Measurements from ENCODE around the gene PRDX4.

DNA sequence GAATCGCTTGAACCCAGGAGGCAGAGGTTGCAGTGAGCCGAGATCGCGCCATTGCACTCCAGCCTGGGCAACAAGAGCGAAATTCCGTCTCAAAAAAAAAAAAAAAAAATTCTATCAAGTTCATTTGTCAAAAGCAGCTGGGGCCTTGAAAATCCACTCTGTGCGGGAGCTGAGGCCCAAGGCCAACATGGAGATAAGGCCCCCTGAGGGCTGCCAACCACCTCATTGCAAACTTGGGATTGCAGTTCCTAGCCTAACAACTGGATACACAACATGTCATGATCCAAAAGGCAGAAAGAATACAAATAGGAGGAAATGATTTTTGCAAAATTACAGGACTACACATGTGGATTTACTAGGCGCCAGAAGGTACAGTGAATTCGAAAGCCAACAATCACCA is 22.5 kb upstream of the PRDX4 start:
- TF ChIP-seq, protein P1, sequence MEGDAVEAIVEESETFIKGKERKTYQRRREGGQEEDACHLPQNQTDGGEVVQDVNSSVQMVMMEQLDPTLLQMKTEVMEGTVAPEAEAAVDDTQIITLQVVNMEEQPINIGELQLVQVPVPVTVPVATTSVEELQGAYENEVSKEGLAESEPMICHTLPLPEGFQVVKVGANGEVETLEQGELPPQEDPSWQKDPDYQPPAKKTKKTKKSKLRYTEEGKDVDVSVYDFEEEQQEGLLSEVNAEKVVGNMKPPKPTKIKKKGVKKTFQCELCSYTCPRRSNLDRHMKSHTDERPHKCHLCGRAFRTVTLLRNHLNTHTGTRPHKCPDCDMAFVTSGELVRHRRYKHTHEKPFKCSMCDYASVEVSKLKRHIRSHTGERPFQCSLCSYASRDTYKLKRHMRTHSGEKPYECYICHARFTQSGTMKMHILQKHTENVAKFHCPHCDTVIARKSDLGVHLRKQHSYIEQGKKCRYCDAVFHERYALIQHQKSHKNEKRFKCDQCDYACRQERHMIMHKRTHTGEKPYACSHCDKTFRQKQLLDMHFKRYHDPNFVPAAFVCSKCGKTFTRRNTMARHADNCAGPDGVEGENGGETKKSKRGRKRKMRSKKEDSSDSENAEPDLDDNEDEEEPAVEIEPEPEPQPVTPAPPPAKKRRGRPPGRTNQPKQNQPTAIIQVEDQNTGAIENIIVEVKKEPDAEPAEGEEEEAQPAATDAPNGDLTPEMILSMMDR (IDR thresholded peaks at IDR 0.05; ENCODE audit: borderline replicate concordance, extremely low read depth, low read length, poor library complexity, severe bottlenecking): no peak
- TF ChIP-seq EZH2 (IDR thresholded peaks at IDR 0.05; ENCODE audit: borderline replicate concordance, low read depth, low read length, severe bottlenecking): no peak
